Stimulated activated CD8-positive, alpha-beta memory T cell treated with anti-CD3 and anti-CD28 coated beads, Interleukin-4, amount 100 ng/mL, for 24 hours (primary cell): Measurements from ENCODE around the gene OR12D1.

Source experiments
- DNase-seq: peaks from one replicate; pipeline ENCODE4 v3.0.0-alpha.2; 2020; ENCODE audit warnings: low read depth

Gene OR12D1

DNA sequence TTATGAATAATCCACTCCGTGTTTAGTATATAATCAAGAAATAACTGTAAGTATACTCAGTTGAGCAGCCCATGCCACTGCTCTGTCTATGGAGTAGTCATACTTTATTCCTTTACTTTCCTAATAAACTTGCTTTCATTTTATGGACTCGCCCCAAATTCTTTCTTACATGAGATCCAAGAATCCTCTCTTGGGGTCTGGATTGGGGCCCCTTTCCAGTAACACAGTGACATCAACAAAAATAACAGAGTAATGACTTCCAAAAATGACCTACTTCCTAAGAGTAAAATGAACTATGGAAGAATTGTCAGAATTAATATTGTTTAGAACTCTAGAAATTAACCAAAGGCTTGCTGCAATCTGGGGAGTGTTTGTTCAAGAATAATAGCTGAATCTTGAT, 51.1 kb downstream of the OR12D1 start:
- no peak for DNase-seq

GRCh38 chr6:29466241-29466640, 51.5 kb downstream of the OR12D1 start:
- no peak for DNase-seq
